OCI-LY1 (cell line): Measurements from ENCODE around the gene BCAP31.

Source experiments
- H2AFZ ChIP-seq: fragments of 200-600 bp; sonication (generic), shearing (Covaris generic); 2 replicates; pipeline ENCODE4 v1.6.0; 2014; ENCODE audit warnings: antibody characterized with exemption, mild to moderate bottlenecking, low read length
- H3F3A ChIP-seq: fragments of 200-600 bp; sonication (generic), shearing (Covaris generic); 2 replicates; pipeline ENCODE4 v1.6.0; 2014; ENCODE audit warnings: mild to moderate bottlenecking, antibody characterized with exemption, low read length, moderate library complexity; ENCODE audit not compliant: insufficient read depth
- H3K27ac ChIP-seq: fragments of 200-600 bp; sonication (generic); 2 replicates; pipeline ENCODE4 v1.5.1; 2014; ENCODE audit warnings: low read length, mixed run types, mild to moderate bottlenecking, low read depth; ENCODE audit not compliant: poor library complexity, severe bottlenecking
- H3K27me3 ChIP-seq: fragments of 200-600 bp; sonication (generic); 2 replicates; pipeline ENCODE4 v1.6.0; 2014; ENCODE audit warnings: antibody characterized with exemption, mild to moderate bottlenecking, low read length, moderate library complexity; ENCODE audit not compliant: insufficient read depth
- H3K36me3 ChIP-seq: fragments of 200-600 bp; sonication (generic); 2 replicates; pipeline ENCODE4 v1.6.1; 2014; ENCODE audit warnings: mild to moderate bottlenecking, antibody characterized with exemption, low read length, moderate library complexity, mixed read lengths; ENCODE audit not compliant: insufficient read depth
- H3K4me1 ChIP-seq: fragments of 200-600 bp; sonication (generic); 2 replicates; pipeline ENCODE4 v1.5.1; 2014; ENCODE audit warnings: mild to moderate bottlenecking, low read length, moderate library complexity; ENCODE audit not compliant: insufficient read depth, severe bottlenecking
- H3K4me2 ChIP-seq: fragments of 200-600 bp; sonication (generic), shearing (Covaris generic); 2 replicates; pipeline ENCODE4 v1.6.1; 2014; ENCODE audit warnings: low read length
- H3K4me3 ChIP-seq: fragments of 200-600 bp; sonication (generic); 2 replicates; pipeline ENCODE4 v1.5.1; 2014; ENCODE audit warnings: low read length, low read depth, mild to moderate bottlenecking, mixed read lengths; ENCODE audit not compliant: poor library complexity, severe bottlenecking
- H3K79me2 ChIP-seq: fragments of 200-600 bp; shearing (Covaris generic); 2 replicates; pipeline ENCODE4 v1.6.1; 2016; ENCODE audit warnings: mixed run types, low read length, mixed read lengths; ENCODE audit not compliant: insufficient read depth
- H3K9ac ChIP-seq: fragments of 200-600 bp; sonication (generic), shearing (Covaris generic); 2 replicates; pipeline ENCODE4 v1.6.1; 2014; ENCODE audit warnings: mild to moderate bottlenecking, low read length, mixed read lengths
- H3K9me2 ChIP-seq: fragments of 200-600 bp; sonication (generic), shearing (Covaris generic); 2 replicates; pipeline ENCODE4 v1.6.1; 2014; ENCODE audit warnings: low read depth, mild to moderate bottlenecking, low read length, mixed read lengths
- H3K9me3 ChIP-seq: fragments of 200-600 bp; shearing (Covaris generic); 2 replicates; pipeline ENCODE4 v1.6.1; 2014; ENCODE audit warnings: low read length, mixed read lengths
- H4K20me1 ChIP-seq: fragments of 200-600 bp; sonication (generic), shearing (Covaris generic); 2 replicates; pipeline ENCODE4 v1.6.0; 2016; ENCODE audit warnings: mild to moderate bottlenecking, low read length; ENCODE audit not compliant: insufficient read depth
- CTCF ChIP-seq: fragments of 200-600 bp; sonication (generic), shearing (Covaris generic); IDR thresholded peaks from 2 replicates; pipeline ENCODE4 v1.5.1; 2017; ENCODE audit warnings: mild to moderate bottlenecking, antibody characterized with exemption, low read length, moderate library complexity, mixed read lengths
- EZH2 ChIP-seq: fragments of 200-600 bp; sonication (generic), shearing (Covaris generic); IDR thresholded peaks from 2 replicates; pipeline ENCODE4 v1.8.0; 2017; ENCODE audit warnings: borderline replicate concordance, mixed run types, mild to moderate bottlenecking, antibody characterized with exemption, low read length, moderate library complexity, mixed read lengths

BCAP31 gene

DNA sequence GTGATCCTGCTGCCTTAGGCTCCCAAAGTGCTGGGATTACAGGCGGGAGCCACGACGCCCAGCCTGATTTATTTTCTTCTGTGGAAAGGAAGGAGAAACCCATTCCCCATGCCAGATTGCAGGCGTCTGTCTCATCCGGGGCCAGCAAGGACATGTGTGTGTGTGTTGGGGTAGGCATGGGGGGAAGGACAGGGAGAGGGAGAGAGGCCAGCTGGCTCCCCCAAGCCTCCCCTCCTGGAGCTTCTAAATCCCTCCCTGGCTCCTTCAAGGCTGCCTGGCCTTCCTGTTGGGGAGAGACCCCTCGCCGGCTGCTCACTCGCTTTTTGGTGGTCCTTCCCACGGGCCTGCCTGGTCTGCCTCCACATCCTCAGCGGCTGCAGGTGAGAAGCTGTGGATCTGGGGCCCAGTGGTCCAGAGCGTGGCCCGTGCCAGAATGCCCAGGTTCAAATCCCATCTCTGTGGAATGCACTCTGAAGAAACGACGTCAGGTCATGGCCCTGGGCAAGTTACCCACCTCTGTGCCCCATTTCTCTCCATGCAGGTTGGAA lies 38.5 kb upstream of the BCAP31 start:
- no peaks in the 10 kb centered on the region for H3K79me2 ChIP-seq
- H3K27ac ChIP-seq, result no peak overlapping the region
- no peak overlapping the region for H2AFZ ChIP-seq
- H3K9ac ChIP-seq, result no peak overlapping the region
- H3F3A ChIP-seq, result no peaks in the 10 kb centered on the region
- H3K36me3 ChIP-seq, result no peaks in the 10 kb centered on the region
- no peak for TF ChIP-seq CTCF
- TF ChIP-seq EZH2, result no peak
- no peaks in the 10 kb centered on the region for H4K20me1 ChIP-seq
- no peak overlapping the region for H3K4me3 ChIP-seq
- no peaks in the 10 kb centered on the region for H3K4me1 ChIP-seq
- H3K9me3 ChIP-seq, result no peaks in the 10 kb centered on the region
- H3K4me2 ChIP-seq, result no peak overlapping the region
- H3K9me2 ChIP-seq, result no peaks in the 10 kb centered on the region
- no peaks in the 10 kb centered on the region for H3K27me3 ChIP-seq

- Histone ChIP-seq H3K9me3 (no peaks in the 10 kb centered on the region), H3K4me3 (no peak overlapping the region), H3K79me2 (no peaks in the 10 kb centered on the region), H3K4me1 (no peaks in the 10 kb centered on the region), H3K9ac (no peak overlapping the region), H2AFZ (no peak overlapping the region), H3K27me3 (no peaks in the 10 kb centered on the region), H4K20me1 (no peaks in the 10 kb centered on the region), H3K4me2 (no peak overlapping the region), H3K27ac (no peak overlapping the region), H3K9me2 (no peaks in the 10 kb centered on the region), H3K36me3 (no peaks in the 10 kb centered on the region), H3F3A (no peaks in the 10 kb centered on the region)
- TF ChIP-seq EZH2 (no peak), CTCF (no peak)
Measured at GRCh38 chrX:153761863-153762262, 37.7 kb upstream of the BCAP31 start.

DNA sequence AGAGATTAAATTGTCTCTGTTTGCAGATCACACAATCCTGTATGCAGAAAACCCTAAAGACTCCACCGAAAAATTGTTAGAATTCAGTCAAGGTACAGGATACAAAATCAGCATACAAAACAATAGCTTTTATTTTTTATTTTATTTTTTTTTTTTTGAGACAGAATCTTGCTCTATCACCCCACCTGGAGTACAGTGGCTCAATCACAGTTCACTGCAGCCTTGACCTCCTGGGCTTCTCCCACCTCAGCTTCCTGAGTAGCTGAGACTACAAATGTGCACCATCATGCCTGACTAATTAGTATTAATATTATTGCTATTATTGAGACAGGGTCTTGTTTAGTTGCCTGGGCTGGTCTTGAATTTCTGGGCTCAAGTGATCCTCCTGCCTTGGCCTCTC lies 30.9 kb upstream of the BCAP31 start:
- no peaks in the 10 kb centered on the region for H3K9me2 ChIP-seq
- no peaks in the 10 kb centered on the region for H3K9me3 ChIP-seq
- no peak overlapping the region for H3K9ac ChIP-seq
- no peak overlapping the region for H2AFZ ChIP-seq
- no peak for TF ChIP-seq CTCF
- TF ChIP-seq EZH2, result no peak
- H3K4me2 ChIP-seq, result no peak overlapping the region
- no peaks in the 10 kb centered on the region for H3K36me3 ChIP-seq
- no peaks in the 10 kb centered on the region; the same call in 1 of the 2 replicates for H3K27me3 ChIP-seq
- H3K4me3 ChIP-seq, result no peak overlapping the region
- no peaks in the 10 kb centered on the region for H3K79me2 ChIP-seq
- H3K27ac ChIP-seq, result no peak overlapping the region
- no peaks in the 10 kb centered on the region for H4K20me1 ChIP-seq
- H3K4me1 ChIP-seq, result no peaks in the 10 kb centered on the region
- no peaks in the 10 kb centered on the region for H3F3A ChIP-seq
